Rectal smooth muscle tissue (tissue), 1 donor: ENCODE results near the gene SULT6B1.
"Not testable (repeated sequence)": the region's sequence is repeated elsewhere in the genome, so short reads cannot be mapped to it uniquely, and the experiment has no call there.

ENCODE experiments used
- H3K27ac ChIP-seq: one replicate; pipeline ENCODE4 v1.7.0; 2013; ENCODE audit warnings: low read depth, low read length, inconsistent platforms
- H3K27me3 ChIP-seq: one replicate; pipeline ENCODE4 v1.7.0; 2013; ENCODE audit warnings: low read length; ENCODE audit not compliant: control insufficient read depth, insufficient read depth
- H3K36me3 ChIP-seq: one replicate; pipeline ENCODE4 v1.7.0; 2013; ENCODE audit warnings: low read length; ENCODE audit not compliant: control insufficient read depth, insufficient read depth
- H3K4me1 ChIP-seq: one replicate; pipeline ENCODE4 v1.7.0; 2013; ENCODE audit warnings: low read length; ENCODE audit not compliant: control insufficient read depth, insufficient read depth
- H3K4me3 ChIP-seq: one replicate; pipeline ENCODE4 v1.7.0; 2013; ENCODE audit warnings: low read length
- H3K9ac ChIP-seq: one replicate; pipeline ENCODE4 v1.7.0; 2013; ENCODE audit warnings: low read length

Gene SULT6B1

GRCh38 chr2:37188570-37188969, at the start of gene SULT6B1:
Gene SULT6B1 (minus strand): TSS chr2:37188670. CDS start chr2:37188640, 30 bp downstream.
- Histone ChIP-seq H3K4me1 (no peaks in the 10 kb centered on the region), H3K27ac (no peak within 1 kb of the TSS), H3K36me3 (no peaks in the 10 kb centered on the region), H3K4me3 (no peak within 1 kb of the TSS), H3K27me3 (no peaks in the 10 kb centered on the region), H3K9ac (no peak within 1 kb of the TSS)

- Histone ChIP-seq H3K9ac (peak overlapping the region; percentile 95), H3K27me3 (no peaks in the 10 kb centered on the region), H3K36me3 (peaks cover 14% of the 10 kb centered on the region), H3K4me3 (peak overlapping the region; percentile 84), H3K4me1 (peaks cover 15% of the 10 kb centered on the region), H3K27ac (peak overlapping the region; percentile 94)
These were observed 43.9 kb upstream of the SULT6B1 start for GRCh38 chr2:37232131-37232933.

- Histone ChIP-seq H3K9ac (peak within 1 kb of the TSS; percentile 95), H3K4me1 (peaks cover 15% of the 10 kb centered on the region), H3K36me3 (peaks cover 14% of the 10 kb centered on the region), H3K4me3 (peak within 1 kb of the TSS; percentile 84), H3K27me3 (no peaks in the 10 kb centered on the region), H3K27ac (peak within 1 kb of the TSS; percentile 94)
These were observed 43.0 kb upstream of the SULT6B1 start, which contains the start of the genes CEBPZ and NDUFAF7 for GRCh38 chr2:37231241-37232130. Gene CEBPZ (minus strand): TSS chr2:37231596. CDS start chr2:37231567, 29 bp downstream. Gene NDUFAF7 (plus strand): TSS chr2:37231658. CDS start chr2:37231706, 48 bp downstream.

GRCh38 chr2:37230581-37230980, 42.1 kb upstream of the SULT6B1 start:
- peaks cover 15% of the 10 kb centered on the region for H3K4me1 ChIP-seq
- no peaks in the 10 kb centered on the region for H3K27me3 ChIP-seq
- peak overlapping the region; percentile 49 for H3K9ac ChIP-seq
- H3K4me3 ChIP-seq, result peak overlapping the region; percentile 84
- H3K27ac ChIP-seq, result peak overlapping the region; percentile 94
- H3K36me3 ChIP-seq, result peaks cover 11% of the 10 kb centered on the region

- no peak overlapping the region for H3K27ac ChIP-seq
- no peak overlapping the region for H3K9ac ChIP-seq
- H3K36me3 ChIP-seq, result peaks cover 11% of the 10 kb centered on the region
- H3K4me1 ChIP-seq, result peaks cover 15% of the 10 kb centered on the region
- no peaks in the 10 kb centered on the region for H3K27me3 ChIP-seq
- H3K4me3 ChIP-seq, result no peak overlapping the region
These were observed 40.3 kb upstream of the SULT6B1 start for GRCh38 chr2:37228788-37229187.

- Histone ChIP-seq H3K27ac (no peak overlapping the region), H3K4me1 (peaks cover 9% of the 10 kb centered on the region), H3K9ac (no peak overlapping the region), H3K4me3 (no peak overlapping the region), H3K27me3 (no peaks in the 10 kb centered on the region), H3K36me3 (peaks cover 20% of the 10 kb centered on the region)
These were observed 38.4 kb upstream of the SULT6B1 start for GRCh38 chr2:37226863-37227262.

GRCh38 chr2:37225129-37225528, 36.7 kb upstream of the SULT6B1 start:
- not testable (repeated sequence) for H3K27me3 ChIP-seq, H3K9ac ChIP-seq, H3K4me1 ChIP-seq, H3K27ac ChIP-seq, H3K4me3 ChIP-seq
- H3K36me3 ChIP-seq, result peaks cover 20% of the 10 kb centered on the region

- Histone ChIP-seq H3K36me3 (peaks cover 20% of the 10 kb centered on the region), H3K9ac (no peak overlapping the region), H3K4me1 (no peaks in the 10 kb centered on the region), H3K27ac (no peak overlapping the region), H3K27me3 (no peaks in the 10 kb centered on the region), H3K4me3 (no peak overlapping the region)
These were observed 35.6 kb upstream of the SULT6B1 start for GRCh38 chr2:37224063-37224462.

GRCh38 chr2:37223131-37223530, 34.7 kb upstream of the SULT6B1 start:
- no peaks in the 10 kb centered on the region for H3K4me1 ChIP-seq
- H3K36me3 ChIP-seq, result peaks cover 17% of the 10 kb centered on the region
- H3K27ac ChIP-seq, result no peak overlapping the region
- H3K9ac ChIP-seq, result no peak overlapping the region
- H3K27me3 ChIP-seq, result no peaks in the 10 kb centered on the region
- no peak overlapping the region for H3K4me3 ChIP-seq

GRCh38 chr2:37219046-37219445, 30.6 kb upstream of the SULT6B1 start:
- Histone ChIP-seq H3K4me3 (no peak overlapping the region), H3K36me3 (peaks cover 13% of the 10 kb centered on the region), H3K4me1 (no peaks in the 10 kb centered on the region), H3K27ac (no peak overlapping the region), H3K9ac (no peak overlapping the region), H3K27me3 (no peaks in the 10 kb centered on the region)

GRCh38 chr2:37215250-37215649, 26.8 kb upstream of the SULT6B1 start:
- Histone ChIP-seq H3K27ac (no peak overlapping the region), H3K4me1 (no peaks in the 10 kb centered on the region), H3K4me3 (no peak overlapping the region), H3K36me3 (peaks cover 10% of the 10 kb centered on the region), H3K27me3 (no peaks in the 10 kb centered on the region), H3K9ac (no peak overlapping the region)

GRCh38 chr2:37211939-37212338, 23.5 kb upstream of the SULT6B1 start:
- H3K27me3 ChIP-seq, result no peaks in the 10 kb centered on the region
- H3K4me3 ChIP-seq, result no peak overlapping the region

More at GRCh38 chr2:37211939-37212338, 23.5 kb upstream of the SULT6B1 start:
- no peak overlapping the region for H3K9ac ChIP-seq
- H3K27ac ChIP-seq, result no peak overlapping the region
- no peaks in the 10 kb centered on the region for H3K4me1 ChIP-seq
- peaks cover 23% of the 10 kb centered on the region for H3K36me3 ChIP-seq
